ENCODE results near the gene TNFRSF11A. TPM values are rescaled to one million over a fixed set of nuclear protein-coding genes. Genes with fewer than 3 reads are reported as not detected.

TNFRSF11A gene
- total RNA-seq, 1 experiment from 2014 or later: 3.2 TPM

DNA sequence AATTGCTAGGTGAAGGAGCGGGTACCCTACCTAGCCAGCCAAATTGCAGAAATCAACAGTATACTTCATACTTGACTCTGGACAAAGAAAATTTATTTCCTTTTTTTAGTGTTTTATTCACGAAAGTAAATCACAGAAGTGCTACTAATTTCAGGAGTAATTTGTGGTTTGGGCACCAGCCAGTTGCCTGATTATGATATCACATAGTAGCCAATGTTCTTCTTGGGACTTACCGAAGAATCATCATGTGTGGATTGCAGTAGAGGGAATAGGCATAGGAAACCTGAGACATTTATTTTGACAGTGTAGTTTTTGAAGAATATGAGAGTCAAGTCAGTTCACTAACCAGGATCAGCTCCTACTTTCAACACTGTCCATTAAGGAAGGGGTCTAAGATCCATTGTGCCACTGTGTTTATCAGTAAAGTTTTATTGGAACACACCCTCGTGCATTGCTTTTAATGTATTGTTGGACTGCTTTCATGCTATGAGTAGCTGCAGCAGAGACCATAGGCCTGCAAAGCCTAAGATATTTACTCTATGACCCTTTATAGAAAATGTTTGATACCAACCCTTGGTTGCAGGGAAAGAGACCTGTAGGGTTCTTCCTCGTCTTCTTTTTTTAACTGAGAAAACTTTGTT lies 32.1 kb downstream of the TNFRSF11A start:
- POLR2A ChIA-PET: no interaction called here
- ATAC-seq (no peak), DNase-seq (ENCODE audit: low read depth, low spot score) (no peak)
- Histone ChIP-seq H3K4me3 (replicated peaks in 1 of 2; ENCODE audit: low read depth in 1 of 2, low read length in 2 of 2) (no peak overlapping the region), H2AFZ (ENCODE audit: low read depth, low read length, poor library complexity, severe bottlenecking) (no peak overlapping the region), H3K9me2 (ENCODE audit: insufficient read depth) (no peaks in the 10 kb centered on the region), H3K27me3 (ENCODE audit: insufficient read depth, low read length) (no peaks in the 10 kb centered on the region), H4K20me1 (ENCODE audit: insufficient read depth) (no peaks in the 10 kb centered on the region), H3K4me2 (ENCODE audit: low read length) (no peak overlapping the region), H3K9me3 (ENCODE audit: control insufficient read depth in 1 of 2, insufficient read depth in 1 of 2, low read depth in 1 of 2, low read length in 2 of 2) (no peaks in the 10 kb centered on the region), H3K27ac (ENCODE audit: low read depth, low read length) (no peak overlapping the region), H3K36me3 (ENCODE audit: control insufficient read depth in 1 of 2, insufficient read depth in 2 of 2, low read length in 2 of 2) (no peaks in the 10 kb centered on the region), H3K4me1 (ENCODE audit: control insufficient read depth in 1 of 2, insufficient read depth in 2 of 2, low read length in 2 of 2) (no peaks in the 10 kb centered on the region), H3K79me2 (ENCODE audit: insufficient read depth, low read length) (no peaks in the 10 kb centered on the region), H3K9ac (ENCODE audit: low read length) (no peak overlapping the region)
- RAD21 ChIA-PET (ENCODE audit: low non-redundant PET in 1 of 2, low total read pairs in 2 of 2, uncharacterized antibody in 2 of 2, unreplicated experiment in 2 of 2): no interaction called here
- TF ChIP-seq EGR1 (IDR thresholded peaks at IDR 0.05; ENCODE audit: low read depth) (no peak), YY1 (IDR thresholded peaks at IDR 0.05; ENCODE audit: extremely low read depth, insufficient replicate concordance, low read depth, low read length) (no peak), CBX3 (IDR thresholded peaks at IDR 0.05; ENCODE audit: low read depth) (no peak), CEBPB (IDR thresholded peaks at IDR 0.05; ENCODE audit: low read depth) (no peak)
- TF ChIP-seq, protein P1, sequence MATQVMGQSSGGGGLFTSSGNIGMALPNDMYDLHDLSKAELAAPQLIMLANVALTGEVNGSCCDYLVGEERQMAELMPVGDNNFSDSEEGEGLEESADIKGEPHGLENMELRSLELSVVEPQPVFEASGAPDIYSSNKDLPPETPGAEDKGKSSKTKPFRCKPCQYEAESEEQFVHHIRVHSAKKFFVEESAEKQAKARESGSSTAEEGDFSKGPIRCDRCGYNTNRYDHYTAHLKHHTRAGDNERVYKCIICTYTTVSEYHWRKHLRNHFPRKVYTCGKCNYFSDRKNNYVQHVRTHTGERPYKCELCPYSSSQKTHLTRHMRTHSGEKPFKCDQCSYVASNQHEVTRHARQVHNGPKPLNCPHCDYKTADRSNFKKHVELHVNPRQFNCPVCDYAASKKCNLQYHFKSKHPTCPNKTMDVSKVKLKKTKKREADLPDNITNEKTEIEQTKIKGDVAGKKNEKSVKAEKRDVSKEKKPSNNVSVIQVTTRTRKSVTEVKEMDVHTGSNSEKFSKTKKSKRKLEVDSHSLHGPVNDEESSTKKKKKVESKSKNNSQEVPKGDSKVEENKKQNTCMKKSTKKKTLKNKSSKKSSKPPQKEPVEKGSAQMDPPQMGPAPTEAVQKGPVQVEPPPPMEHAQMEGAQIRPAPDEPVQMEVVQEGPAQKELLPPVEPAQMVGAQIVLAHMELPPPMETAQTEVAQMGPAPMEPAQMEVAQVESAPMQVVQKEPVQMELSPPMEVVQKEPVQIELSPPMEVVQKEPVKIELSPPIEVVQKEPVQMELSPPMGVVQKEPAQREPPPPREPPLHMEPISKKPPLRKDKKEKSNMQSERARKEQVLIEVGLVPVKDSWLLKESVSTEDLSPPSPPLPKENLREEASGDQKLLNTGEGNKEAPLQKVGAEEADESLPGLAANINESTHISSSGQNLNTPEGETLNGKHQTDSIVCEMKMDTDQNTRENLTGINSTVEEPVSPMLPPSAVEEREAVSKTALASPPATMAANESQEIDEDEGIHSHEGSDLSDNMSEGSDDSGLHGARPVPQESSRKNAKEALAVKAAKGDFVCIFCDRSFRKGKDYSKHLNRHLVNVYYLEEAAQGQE (IDR thresholded peaks at IDR 0.05; ENCODE audit: low read depth): no peak
- TF ChIP-seq, protein P2, sequence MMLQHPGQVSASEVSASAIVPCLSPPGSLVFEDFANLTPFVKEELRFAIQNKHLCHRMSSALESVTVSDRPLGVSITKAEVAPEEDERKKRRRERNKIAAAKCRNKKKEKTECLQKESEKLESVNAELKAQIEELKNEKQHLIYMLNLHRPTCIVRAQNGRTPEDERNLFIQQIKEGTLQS (IDR thresholded peaks at IDR 0.05): no peak
- BruUV-seq (replicated peaks): no TSS peak
- intact Hi-C loops (cut with micrococcal nuclease): no loop called here
- CTCF ChIA-PET: no interaction called here

Measured in HCT116 (cell line).